Hepatocyte (in vitro differentiated cells): Measurements from ENCODE around the gene MCM7.

ENCODE experiments used
- CTCF ChIP-seq: fragments of 200-600 bp; sonication (generic); IDR thresholded peaks from 2 replicates; pipeline ENCODE4 v1.5.1; 2016; ENCODE audit warnings: antibody characterized with exemption, mild to moderate bottlenecking; ENCODE audit not compliant: poor library complexity
- EZH2 ChIP-seq: fragments of 200-600 bp; sonication (generic); IDR thresholded peaks from 2 replicates; pipeline ENCODE4 v1.6.1; 2016; ENCODE audit warnings: antibody characterized with exemption, mild to moderate bottlenecking, borderline replicate concordance
- EZH2phosphoT487 ChIP-seq: fragments of 200-600 bp; sonication (generic); IDR thresholded peaks from one replicate; pipeline ENCODE4 v1.6.1; 2018; ENCODE audit warnings: antibody characterized with exemption, mild to moderate bottlenecking, low read depth, moderate library complexity; ENCODE audit not compliant: unreplicated experiment, severe bottlenecking

GRCh38 chr7:100089458-100090196 is 11.6 kb downstream of the MCM7 start:
- TF ChIP-seq CTCF (no peak), EZH2 (no peak), EZH2phosphoT487 (no peak)
